AG08396 (cell line): ENCODE measurements around the gene OR5H1.
"Not testable (repeated sequence)": the region's sequence is repeated elsewhere in the genome, so short reads cannot be mapped to it uniquely, and the experiment has no call there.

Source experiments
- DNase-seq: peaks from one replicate; pipeline ENCODE4 v3.0.0; 2012; ENCODE audit warnings: low spot score, mixed read lengths

Gene OR5H1

DNA sequence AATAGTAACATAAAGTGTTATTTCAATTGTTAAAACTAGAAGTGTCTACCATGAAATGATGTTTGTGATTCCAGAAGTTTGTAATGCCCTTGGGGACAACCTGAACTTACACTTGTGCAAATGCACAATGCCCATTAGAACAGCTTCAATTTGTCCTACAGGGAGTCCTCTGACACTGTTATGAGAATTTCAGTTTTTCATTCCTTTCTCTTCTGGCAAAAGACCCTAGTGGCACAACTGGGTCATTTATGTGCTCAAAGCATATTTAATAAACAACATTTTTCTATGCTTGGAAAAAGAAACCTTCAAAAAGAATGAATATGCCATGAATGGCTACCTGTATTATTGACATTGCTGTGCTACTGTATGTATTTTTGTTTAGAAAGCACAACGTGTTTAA is at the start of gene OR5H1:
OR5H1 (plus strand) TSS at position 301 of the 400 bp plus-strand sequence. CDS start 1,977 bp downstream, outside the sequence.
- DNase-seq: no peak

DNA sequence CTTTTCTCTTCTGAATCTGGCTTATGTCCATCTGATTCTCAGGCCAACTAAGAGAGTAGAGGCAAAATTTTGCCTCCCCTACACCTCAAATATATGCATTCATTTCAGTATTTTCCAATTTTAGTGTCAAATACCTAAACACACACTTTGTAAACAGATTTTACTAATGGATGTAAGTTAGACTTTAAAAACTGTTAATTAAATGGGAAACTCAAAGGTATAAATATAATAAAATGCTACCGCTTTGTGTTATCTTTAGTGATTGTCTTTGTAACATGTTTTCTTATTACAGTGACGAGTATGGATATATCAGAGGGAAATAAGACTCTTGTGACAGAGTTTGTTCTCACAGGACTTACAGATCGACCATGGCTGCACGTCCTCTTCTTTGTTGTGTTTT is 43.6 kb upstream of the OR5H1 start, which contains the start of gene OR5AC2:
OR5AC2 (plus strand) TSS at position 301 of the 400 bp plus-strand sequence; CDS start at position 301, 0 bp downstream.
- DNase-seq: no peak

GRCh38 chr3:98095882-98096281 is 34.6 kb upstream of the OR5H1 start:
- no peak for DNase-seq

- no peak for DNase-seq
Observed at GRCh38 chr3:98099848-98100247, 30.7 kb upstream of the OR5H1 start.

DNA sequence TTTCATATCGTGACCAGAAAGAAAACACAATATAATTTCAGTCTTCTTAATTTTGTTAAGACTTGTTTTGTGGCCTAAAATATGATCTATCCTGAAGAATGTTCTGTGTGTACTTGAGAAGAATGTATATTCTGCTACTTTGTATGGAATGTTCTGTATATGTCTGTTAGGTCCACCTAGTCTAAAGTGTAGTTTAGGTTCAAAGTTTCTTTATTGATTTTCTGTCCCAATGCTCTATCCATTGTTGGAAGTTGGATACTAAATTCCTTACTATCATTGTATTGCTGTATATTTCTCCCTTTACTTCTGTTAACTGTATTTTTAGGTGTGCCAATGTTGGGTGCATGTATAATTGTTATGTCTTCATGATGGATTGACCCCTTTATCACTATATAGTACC is 22.4 kb upstream of the OR5H1 start:
- no peak for DNase-seq

DNA sequence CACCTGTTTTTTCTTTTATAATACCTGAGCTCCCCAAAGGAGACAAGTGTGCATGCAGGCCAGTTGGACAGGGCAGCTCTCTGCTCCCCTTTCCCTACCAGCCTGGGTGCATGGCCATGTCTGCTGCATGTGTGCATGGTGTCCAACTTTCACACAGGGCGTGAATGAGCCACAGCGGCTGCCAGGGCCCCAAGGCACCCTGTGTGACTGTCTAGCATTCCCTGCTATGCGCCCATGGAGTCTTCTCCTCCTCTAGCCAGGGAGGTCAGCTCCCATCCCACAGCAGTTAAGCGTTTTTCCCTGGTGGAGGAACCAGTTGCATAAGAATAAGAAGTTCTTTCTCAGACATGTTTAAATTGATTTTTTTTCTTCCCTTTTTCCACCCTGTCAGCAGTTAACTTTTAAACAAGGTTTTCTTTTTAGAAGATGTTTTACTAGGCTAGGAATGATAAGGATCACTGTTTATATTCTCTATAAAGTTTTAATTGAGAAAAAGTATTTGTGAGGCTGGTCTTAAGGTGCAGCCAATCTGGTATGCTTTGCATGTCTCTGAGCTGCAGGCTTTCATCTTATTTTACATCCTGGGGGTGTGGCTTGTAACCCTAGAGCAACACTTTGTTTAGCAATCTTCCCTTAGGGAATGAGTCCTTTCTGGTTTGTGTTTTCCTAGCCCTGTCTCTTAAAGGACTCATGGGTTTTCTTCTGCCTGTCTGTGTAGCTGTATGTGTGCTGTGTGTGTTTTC is 20.5 kb upstream of the OR5H1 start:
- DNase-seq: no peak

GRCh38 chr3:98110550-98110908 is 20.0 kb upstream of the OR5H1 start:
- DNase-seq: no peak

GRCh38 chr3:98114264-98114663 is 16.3 kb upstream of the OR5H1 start:
- no peak for DNase-seq

DNA sequence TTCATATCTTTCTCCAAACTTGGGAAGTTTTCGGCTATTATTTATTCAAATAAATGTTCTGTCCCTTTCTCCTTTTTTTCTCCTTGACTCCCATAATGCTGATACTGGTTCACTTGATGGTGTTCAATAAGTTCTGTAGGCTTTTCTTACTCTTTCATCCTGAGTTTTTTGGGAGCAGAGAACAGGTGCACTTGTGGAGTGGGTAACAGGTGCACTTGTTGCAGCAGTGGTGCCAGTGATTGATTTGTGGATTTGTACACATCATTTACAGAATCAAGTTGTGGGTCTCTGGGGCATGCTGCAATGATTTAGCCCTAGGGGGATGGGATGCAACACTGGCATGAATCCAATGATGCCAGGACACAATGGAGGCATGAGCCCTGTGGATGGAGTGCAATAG is 14.8 kb upstream of the OR5H1 start:
- no peak for DNase-seq

DNA sequence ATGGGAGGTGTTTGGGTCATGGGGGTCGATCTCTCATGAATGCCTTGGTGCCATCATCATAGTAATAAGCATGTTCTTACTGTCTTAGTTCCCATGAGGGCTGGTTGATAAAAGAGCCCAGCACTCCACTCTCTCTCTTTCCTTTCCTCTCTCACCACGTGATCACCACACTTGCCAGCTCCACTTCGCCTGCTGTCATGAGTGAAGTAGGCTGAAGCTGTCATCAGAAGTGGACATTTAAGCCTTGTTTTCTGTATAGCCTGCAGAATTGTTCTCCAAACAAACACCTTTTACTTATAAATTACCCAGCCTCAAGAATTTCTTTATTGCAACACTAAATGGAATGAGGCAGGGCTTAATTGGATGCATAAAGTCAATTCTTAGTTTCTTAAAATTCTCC is 6.1 kb downstream of the OR5H1 start:
- no peak for DNase-seq

GRCh38 chr3:98137826-98138557 is 7.5 kb downstream of the OR5H1 start:
- not testable (repeated sequence) for DNase-seq

DNA sequence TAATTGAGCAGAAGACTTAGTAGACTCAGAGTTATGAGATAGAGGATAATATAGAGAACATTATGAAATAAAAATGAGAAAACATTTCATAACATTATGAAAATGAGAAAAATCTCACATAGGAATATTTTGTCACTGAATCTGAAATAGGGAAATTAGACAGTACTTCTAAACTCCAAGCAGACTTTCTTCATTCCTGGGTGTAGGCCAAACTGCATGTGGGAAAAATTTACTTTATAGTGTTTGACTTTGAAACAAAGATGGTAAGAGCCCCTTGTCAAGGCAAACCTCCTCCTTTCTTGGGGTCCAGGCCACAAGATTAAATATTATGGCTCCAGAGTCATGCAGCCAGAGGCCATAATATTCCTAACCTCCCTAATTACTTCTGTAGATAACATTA is 10.0 kb downstream of the OR5H1 start:
- no peak for DNase-seq

DNA sequence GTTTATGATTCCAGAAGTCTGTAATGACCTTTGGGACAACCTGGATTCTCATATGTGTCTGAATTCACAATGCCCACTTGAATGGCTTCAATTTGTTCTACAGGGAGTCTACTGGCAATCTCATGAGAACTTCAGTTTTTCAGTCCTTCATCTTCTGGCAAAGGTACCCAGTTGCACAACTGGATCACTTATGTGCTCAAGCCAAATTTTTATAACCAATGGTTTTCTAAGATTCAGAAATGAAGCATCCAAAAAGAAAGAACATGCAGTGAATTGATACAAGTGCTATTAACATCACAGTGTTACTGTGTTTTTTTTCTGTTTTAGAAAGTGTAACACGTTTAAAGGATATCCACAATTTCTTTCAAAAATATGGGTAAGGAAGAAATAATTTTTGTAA is 16.7 kb downstream of the OR5H1 start, which contains the start of gene OR5H14:
OR5H14 (plus strand) TSS at position 301 of the 400 bp plus-strand sequence. CDS start 1,907 bp downstream, outside the sequence.
- no peak for DNase-seq

DNA sequence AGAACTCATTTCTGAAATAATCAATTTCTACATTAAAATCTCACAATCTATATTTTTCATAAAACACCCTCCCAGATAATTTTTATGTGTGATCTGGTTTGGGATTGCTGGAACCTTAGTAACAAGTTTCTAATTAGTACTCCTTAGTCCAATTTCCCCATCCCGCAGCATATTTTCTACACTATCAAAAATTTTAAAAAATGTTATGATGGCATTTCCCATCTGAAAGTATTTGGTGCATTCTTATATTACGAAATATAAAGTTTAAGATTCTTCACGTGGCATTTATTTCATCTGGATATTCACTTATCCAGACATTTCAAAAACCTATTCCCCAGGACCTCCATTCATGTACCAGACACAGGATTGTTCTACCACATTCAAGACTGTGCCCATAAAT is 18.2 kb downstream of the OR5H1 start:
- no peak for DNase-seq

DNA sequence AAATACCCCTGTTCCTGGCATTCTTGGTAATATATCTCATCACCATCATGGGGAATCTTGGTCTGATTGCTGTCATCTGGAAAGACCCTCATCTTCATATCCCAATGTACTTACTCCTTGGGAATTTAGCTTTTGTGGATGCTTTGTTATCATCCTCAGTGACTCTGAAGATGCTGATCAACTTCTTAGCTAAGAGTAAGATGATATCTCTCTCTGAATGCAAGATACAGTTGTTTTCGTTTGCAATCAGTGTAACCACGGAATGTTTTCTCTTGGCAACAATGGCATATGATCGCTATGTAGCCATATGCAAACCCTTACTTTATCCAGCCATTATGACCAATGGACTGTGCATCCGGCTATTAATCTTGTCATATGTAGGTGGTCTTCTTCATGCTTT is 18.9 kb downstream of the OR5H1 start:
- DNase-seq: not testable (repeated sequence)

DNA sequence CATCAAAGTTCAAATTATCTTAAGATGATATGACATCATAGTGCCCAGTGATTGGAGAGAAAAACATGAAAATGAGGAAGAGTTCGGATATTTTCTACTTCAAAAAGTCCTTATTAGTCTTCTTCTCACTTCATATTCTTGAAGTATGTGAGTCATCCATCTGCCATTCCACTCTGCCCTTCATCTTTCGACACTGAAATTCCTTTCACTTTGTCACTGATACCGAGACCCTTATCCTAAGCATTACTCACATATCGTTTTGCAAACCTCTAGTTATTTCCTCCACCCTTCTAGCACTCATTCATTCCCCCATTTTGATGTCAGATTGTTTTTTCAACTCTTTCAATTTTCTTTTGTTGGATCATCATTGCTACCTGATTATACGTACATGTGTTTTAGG is 20.7 kb downstream of the OR5H1 start:
- no peak for DNase-seq

DNA sequence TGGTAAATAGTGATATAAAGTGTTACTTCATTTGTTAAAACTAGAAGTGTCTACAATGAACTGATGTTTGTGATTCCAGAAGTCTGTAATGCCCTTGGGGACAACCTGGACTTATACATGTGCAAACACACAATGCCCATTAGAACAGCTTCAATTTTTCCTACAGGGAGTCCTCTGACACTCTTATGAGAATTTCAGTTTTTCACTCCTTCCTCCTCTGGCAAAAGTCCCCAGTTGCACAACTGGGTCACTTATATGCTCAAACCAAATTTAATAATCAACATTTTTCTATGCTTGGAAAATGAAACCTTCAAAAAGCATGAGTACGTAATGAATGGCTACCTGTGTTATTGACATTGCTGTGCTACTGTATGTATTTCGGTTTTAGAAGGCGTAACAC is 35.9 kb downstream of the OR5H1 start, which contains the start of gene OR5H15:
OR5H15 (plus strand) TSS at position 301 of the 400 bp plus-strand sequence. CDS start 2,004 bp downstream, outside the sequence.
- DNase-seq: no peak

GRCh38 chr3:98171071-98171470 is 40.5 kb downstream of the OR5H1 start:
- no peak for DNase-seq

- DNase-seq: no peak
Observed at GRCh38 chr3:98172621-98173020, 42.1 kb downstream of the OR5H1 start.

DNA sequence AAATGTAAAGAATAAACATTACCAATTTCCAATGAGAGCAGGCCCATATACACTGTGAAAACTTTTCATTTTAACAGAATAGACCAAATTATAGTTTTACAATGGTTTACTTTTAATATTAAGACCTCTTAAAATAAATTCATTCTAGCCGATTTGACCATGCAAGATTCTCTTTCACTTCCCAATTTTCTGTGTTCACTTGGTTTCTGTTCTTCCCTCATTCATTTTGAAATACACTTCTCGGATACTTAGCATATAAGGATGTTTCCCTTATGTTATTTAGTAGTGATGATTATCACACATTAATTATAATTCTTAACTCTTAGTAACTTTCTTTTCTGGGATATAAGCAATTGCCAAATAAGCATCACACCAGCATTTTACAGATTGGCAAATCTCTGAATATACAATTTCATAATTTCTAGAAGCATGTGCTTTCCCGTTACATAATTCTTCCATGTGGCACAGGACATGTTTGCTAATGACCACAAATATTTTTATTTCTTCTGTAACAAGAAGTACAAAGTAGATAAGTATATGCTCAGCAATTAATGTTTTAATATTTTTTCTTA is 49.9 kb downstream of the OR5H1 start:
- DNase-seq: no peak

DNA sequence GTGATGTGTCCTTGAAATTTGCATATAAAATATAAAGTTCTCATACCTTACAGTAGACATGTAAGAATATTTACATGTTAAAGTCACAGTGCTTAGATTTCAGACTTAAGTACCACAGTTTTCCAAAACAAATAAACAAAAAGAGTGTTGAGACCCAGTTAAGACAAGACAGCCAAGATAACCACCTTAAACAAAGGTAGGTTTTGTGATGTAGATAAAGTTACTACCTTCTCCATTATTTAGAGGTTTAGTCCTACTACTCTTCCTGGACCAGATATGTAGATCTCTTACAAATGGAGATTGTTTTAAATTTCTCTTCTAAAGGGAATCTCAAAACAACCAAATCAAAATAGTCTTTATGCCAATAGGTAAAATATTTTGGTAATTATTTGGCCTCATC is 51.7 kb downstream of the OR5H1 start:
- DNase-seq: no peak

GRCh38 chr3:98185180-98185579 is 54.7 kb downstream of the OR5H1 start:
- DNase-seq: no peak
